Panc1 (cell line): ENCODE data around the gene CACNA1C.

Source experiments
- CTCF ChIP-seq: fragments of 450-650 bp; IDR thresholded peaks from 2 replicates; pipeline ENCODE4 v1.5.1; 2017; ENCODE audit warnings: mild to moderate bottlenecking
- POLR2AphosphoS5 ChIP-seq: IDR thresholded peaks from 2 replicates; pipeline ENCODE4 v1.6.1; 2012; ENCODE audit warnings: mild to moderate bottlenecking, low read depth, low read length, moderate library complexity
- TCF7L2 ChIP-seq: IDR thresholded peaks from 2 replicates; pipeline ENCODE4 v1.6.1; 2011; ENCODE audit warnings: mild to moderate bottlenecking, low read depth, low read length, inconsistent platforms

- no peak for TF ChIP-seq POLR2AphosphoS5
- no peak for TF ChIP-seq CTCF
- TF ChIP-seq TCF7L2: no peak
Measured at GRCh38 chr12:2646341-2646740, 593.6 kb downstream of the CACNA1C start.
